GM21515 (cell line): ENCODE data around the gene RASA3.
A peak's percentile ranks its signal among the peaks of the same experiment; 100 is the strongest.
"Not testable (repeated sequence)": the region's sequence is repeated elsewhere in the genome, so short reads cannot be mapped to it uniquely, and the experiment has no call there.

Experiments used
- ATAC-seq: cut with Tn5 transposase; IDR thresholded peaks from one replicate; pipeline ENCODE4 v1.9.1; 2021; ENCODE audit not compliant: unreplicated experiment

The RASA3 gene

DNA sequence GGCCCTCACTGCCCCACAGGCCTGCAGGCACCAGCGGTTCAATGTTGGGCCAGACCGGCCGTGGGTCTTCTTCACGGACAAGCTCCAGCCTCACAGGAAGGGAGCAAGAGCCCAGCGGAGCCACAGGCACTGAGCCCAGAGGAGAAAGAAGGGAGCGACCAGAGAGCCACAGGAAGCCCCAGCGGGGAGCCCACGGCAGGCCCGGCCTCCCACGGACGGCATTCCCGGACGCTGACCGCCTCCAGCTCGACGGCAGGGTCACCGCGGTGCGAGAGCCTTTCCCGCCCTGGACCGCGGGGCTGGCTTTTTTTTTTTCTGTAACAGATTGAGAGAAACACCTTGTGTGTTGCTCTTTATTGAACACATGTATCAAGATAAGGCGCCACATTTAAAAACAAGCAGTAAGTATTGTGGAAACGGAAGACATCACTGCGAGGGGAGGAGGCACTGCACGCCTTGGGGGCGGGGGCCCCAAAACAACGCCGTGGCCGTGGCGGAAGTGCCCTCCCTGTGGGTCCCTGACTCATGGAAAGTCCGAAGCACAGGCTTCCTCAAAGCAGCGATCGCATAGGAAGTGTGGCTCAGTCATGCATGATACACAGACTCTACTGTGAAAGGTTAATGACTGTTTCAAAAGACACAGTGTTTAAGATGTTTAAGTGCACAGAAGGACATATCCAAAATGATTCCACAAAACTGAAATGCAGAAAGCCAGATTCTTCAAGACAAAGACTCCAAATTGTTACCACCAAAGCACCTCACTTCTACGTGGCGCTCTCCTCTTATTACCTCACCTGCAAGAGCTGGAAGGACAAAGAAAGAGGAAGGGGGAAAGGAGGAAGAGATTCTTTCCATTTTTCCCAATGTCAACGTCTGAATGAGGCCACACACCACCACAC, 3.5 kb downstream of the RASA3 start:
- peak; percentile 59 for ATAC-seq

DNA sequence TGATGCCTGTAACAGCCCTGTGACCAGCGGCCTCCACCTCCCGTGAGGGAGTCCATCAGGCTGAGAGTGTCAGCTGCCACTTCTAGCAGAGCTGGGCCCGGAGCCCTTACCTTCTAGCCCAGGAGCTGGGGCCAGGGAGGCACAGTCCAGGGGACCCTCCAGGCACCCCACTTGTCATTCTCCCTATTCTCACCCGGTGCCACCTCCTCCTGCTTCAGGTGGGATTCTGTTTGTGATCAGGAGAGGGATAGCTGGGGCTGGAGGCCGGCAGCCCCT, 4.1 kb downstream of the RASA3 start:
- ATAC-seq, result no peak

DNA sequence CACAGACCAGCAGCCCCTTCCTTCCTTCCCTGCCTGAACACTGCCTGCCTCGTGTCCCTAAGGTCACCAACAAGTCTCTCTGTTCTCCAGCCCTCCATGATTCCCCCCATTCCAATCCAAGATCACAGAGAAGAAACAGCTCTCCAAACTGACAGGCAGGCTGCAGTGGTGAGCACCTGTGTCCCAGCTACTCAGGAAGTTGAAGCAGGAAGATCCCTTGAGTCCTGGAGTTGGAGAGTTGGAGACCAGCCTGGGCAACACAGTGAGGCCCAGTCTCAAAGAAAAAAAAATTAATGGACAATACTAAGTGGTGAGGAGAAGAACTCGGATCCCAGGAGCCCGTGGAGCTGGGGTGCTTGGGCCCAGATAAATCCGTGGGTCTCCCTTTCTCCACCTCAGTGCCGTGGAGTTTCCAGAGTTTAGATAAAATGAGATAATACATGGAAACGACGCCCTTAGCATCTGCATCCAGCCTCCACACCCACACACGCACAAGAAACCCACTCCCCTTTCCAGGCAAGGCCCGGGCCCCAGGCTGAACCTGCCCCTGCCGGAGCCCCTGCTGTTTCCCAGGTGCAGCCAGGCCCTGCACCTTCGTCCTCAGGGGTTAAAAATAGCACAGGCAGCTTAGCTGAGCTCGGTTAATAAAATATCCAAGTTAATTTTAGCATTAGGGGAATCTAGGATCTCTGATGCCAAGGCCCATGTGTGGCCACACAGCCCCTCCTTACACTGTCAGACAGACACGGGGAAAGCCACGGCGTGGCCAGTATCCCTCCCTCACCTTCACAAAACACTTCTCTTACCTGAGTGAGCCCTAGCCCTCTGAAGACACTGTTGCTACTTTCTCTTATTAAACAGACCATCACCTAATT, 4.7 kb downstream of the RASA3 start:
- ATAC-seq, result no peak

DNA sequence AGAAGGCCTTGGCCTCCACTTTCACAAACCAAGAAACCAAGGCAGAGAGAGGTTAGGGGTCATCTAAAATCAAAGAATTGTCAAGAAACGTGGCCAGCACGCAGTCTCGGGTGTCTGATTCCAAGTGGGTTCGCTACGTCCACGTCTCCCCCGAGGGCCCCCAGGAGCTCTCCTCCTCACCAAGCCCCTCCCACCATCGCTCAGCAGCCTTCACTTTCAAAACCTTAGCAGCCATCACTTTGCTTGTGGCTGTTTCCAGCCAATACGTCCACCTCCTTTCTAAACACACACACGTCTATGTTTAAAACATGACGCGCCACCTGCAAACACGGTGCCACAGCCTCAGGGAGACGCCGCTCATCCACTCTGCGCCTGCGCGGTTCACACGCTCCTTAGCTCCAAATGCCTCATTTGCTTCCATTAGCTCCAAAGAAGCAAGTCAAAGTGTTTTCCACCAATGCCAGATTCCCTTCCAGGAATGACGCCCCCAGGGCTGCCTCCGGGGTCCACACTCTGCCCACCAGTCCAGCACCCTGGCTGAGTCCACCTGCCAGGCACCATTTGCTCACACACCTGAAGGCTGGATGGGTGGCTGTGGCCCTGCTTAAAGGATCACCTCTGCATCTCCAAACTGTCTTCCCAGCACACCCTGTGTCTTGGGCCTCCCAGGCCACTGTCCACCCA, 5.5 kb downstream of the RASA3 start:
- ATAC-seq, result no peak

DNA sequence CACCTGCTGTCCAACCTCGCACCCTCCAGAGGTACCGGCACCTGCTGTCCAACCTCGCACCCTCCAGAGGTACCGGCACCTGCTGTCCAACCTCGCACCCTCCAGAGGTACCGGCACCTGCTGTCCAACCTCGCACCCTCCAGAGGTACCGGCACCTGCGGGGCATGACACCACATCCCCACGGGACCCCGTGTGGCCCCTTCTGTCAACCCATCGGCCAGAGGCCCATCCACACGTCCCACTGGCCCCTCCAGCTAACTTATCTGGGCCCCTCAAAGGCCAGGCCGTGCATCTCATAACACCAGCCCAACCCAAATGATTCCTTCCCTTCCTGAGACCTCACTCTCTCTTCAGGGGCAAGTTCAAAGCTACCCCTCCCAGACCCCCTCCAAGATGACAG, 6.3 kb downstream of the RASA3 start:
- not testable (repeated sequence) for ATAC-seq

DNA sequence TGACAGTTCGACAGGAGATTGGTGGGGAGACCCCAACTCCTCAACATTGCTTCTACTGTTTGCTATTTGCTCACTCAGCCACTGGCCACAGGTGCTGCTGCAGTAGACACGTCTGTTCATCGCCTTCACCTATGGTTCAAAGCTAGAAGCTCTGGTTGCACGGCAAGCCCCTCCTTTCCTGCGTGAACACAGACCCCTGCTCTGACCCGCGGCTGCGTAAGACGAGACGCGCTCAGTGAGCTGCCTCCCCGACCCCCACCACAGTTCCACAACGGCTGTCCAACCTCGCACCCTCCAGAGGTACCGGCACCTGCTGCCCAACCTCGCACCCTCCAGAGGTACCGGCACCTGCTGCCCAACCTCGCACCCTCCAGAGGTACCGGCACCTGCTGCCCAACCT, 6.8 kb downstream of the RASA3 start:
- ATAC-seq, result no peak

DNA sequence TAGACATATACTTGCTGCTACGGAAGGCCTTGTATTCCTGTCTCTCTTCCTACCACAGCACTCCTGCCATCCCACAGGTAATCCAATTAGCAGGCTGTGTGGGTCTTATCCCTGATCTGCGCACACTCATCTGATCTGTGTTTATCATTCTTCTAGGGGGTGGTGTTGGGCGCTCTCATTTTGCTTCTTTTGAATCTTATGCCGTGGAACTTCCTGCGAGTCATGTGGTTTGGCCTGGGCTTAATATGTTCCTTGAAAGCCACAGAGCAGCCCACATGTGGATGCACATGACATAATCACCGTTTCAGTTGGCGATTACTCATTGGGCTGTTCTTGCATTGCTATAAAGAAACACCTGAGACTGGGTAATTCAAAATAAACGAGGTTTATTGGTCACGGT, 7.5 kb downstream of the RASA3 start:
- ATAC-seq, result no peak

DNA sequence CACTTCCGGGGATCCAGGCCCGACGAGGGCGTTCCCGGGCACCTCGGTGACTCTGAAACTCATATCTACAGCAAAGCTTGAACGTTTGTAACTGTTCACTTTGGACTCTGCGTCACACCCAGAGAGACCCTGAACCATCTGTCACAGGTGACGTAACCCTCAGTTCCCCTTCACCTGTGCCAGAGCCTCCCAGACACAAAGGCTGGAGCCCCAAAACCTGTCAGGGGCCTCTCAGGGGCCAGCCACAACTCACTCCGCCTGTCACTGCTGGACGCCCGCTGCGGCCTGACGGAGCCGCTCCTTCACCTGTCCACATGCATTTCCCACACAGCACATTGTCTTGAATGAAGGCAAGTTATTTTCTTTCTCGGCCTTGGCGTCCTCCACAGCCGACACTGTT, 8.0 kb downstream of the RASA3 start:
- no peak for ATAC-seq

DNA sequence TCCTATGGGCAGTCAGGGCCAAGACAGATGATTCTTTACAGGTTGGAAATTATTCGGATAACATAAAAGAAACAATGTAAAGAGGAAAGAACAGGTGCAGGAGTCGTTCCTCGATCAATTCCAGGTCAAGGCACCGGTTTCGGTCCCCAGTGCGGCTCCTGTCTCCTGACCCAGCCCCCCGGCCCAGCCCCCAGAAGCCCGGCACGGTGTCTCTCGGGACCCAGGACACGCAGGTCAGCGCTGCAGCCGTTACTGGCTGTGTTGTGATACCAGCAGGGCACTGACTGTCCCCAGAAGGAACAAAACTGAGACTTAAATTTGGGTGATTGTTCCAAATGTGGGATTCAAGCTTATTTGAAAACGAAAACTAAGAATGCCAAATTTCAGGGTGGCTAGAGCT, 8.5 kb downstream of the RASA3 start:
- no peak for ATAC-seq

DNA sequence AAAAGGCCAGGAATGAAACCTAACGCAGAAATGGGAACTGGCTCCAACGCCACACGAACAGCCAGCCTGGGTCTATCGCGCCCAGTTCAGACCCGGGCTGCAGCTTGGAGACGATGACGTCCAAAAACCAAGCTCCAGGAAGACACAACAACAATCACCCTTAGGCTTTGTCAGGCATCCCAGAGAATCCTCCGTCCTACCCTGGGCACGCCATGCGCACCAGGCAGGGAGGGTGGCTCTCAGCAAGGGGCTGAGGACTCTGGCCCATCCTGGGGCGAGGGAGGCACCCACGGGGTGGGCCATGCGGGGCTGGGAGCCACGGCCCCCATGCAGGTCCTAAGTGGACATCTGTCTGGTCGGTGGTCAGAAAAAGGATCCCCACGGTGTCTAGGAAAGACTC, 9.0 kb downstream of the RASA3 start:
- no peak for ATAC-seq

DNA sequence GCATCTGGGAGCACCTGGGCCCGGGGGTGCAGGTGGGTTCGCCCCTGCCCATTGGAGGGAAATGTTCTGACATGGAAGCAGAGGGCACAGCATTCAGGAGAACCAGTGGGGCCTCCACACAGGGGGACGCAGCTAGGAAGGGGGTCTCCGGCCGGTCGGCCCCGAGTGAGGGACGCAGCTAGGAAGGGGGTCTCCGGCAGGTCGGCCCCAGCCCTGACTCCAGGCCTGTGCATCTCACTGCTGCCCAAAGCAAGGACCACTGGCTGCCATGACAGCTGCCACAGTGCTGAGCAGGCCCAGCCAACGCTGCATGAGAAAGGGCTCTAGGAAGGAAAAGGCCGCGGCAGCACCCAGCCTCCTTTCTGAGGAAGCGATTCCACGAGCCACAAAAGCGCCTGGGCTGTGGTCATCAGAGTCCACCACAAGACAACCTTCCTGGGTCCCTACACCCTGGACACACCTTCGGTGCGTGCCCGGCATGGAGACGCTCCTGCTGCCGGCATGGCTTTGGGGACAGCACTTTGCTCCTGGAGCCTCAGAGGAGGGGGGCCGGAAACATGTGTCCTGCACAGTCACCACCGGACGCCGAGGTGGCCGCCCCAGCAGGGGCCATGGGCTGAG, 9.7 kb downstream of the RASA3 start:
- ATAC-seq, result no peak

DNA sequence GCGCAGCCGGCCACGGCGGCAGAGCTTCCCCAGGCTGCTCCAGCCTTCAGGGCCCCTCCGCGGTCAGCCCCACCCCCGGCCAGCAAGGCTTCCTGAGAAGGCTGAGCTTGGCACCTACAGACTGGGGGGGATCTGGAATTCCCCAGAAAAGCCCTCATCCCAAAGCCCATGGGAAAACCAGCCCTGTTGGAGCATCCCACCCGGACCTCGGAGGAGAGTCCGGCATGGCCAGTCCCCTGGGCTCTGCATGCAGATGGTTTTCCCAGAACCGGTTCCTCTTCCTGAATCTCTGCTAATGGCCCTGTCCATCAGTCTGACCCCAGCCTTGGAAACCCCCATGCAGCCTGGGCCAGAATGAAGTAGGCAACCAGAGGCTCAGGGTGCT, 10.3 kb downstream of the RASA3 start:
- no peak for ATAC-seq

DNA sequence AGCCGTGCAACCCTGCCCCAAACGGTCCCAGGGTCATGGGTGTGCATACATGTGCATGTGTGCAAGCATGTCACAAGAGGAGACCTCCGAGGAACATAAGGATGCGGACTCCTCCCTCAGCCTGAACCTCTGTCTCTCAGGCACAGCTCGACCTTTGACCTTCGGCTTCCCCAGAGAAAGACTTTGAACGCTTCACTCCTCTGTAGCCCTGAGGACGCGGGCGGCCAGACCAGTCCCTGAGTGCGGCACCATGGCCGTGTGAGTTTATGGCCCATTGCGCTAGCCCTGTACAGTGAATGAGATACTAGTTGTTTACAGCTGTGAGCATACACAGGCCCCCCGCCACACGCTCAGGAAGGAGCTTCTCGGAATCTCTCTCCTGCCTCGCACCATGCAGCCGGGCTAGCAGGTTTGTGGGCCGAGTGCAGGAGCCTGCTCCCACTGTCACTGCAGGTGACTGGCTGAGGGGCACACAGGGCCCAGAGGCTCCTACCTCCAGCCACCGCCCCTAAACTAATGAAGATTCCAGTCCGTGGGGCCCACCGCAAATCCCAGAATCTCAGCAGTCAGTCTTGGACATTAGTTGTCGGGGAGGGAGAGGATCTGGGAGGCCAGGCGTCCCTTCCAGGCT, 10.8 kb downstream of the RASA3 start:
- ATAC-seq, result no peak

DNA sequence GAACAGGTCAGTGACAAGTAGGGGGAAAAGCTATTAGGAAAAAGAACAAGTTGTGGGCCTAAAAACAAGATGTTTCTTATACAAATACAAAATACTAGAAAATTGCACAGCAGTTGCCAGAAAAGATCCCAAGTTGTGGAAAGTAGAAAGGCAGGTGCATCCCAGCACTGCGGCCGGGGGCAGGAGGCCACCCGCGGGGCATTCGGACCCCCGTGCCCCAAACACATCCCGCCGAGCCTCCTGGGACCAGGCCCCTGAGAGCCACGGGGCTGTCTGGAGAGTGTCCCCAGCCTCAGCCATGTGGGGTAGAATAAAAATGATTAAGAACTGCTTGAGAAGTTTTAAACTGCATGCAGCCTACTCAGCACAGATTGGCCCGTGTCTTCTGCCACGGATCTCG, 11.4 kb downstream of the RASA3 start:
- no peak for ATAC-seq

DNA sequence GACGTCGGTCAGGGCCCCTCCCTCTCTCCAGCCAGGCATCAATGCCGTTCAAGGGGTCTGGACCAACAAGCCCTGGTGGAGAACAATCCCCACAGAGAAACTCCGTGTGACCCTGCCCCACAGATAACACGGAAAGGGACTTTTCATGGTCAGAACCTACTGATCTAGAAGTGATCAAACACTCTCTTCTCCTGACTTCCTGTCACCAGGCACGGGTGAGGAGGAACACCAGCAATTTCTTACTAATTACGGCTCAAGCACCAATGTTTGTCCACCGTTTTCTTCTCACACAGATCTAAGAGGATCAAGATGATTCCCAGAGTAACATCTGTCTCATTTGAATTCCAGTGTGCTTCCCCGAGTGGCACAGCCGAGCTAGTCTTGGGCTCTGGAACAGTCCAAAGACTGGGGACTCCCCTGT, 11.8 kb downstream of the RASA3 start:
- ATAC-seq, result no peak

DNA sequence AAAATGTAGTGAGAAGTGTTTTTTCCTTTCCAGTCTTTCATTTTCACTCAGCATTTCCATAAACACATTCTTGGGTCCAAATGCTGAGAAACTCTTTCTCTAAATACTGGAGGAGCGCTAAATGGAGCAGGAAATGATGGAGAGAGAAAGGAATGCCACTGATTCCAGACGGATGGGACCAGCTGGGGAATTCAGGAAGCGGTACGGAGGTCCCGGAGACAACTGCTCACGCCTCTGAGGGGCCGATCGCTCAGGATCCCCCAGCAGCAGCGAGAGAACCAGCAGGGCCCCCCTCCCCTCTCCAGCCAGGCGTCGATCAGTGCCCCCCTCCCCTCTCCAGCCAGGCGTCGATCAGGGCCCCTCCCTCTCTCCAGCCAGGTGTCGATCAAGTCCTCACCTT, 13.2 kb downstream of the RASA3 start:
- ATAC-seq, result no peak

DNA sequence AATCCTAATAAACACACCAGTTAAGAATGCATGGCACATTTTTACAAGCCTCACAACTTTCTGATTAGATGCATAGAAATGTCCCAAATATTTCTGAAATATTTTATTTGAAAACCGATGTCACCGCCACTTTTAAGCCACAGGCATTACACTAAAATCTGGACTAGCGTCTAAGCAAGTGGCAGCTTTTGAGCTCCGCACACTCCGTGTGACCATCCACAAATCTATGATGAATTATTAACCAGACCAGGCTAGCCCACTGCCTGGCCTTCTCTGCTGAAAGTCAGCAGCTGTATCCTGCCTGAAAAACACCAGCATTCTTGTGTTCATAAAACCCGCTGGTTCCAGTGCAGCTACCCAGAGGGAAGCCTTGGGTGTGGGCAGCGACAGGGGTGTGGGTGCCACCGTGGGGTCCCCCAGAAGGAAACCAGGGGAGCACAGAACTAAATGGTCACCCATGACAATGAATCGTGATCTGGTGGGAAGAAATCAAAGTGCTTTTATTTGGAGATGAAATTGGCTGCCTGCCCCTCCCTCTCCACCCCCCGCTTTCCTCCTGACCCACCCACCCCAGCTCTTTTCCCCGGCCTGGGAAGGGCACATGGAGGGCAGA, 13.8 kb downstream of the RASA3 start:
- no peak for ATAC-seq

DNA sequence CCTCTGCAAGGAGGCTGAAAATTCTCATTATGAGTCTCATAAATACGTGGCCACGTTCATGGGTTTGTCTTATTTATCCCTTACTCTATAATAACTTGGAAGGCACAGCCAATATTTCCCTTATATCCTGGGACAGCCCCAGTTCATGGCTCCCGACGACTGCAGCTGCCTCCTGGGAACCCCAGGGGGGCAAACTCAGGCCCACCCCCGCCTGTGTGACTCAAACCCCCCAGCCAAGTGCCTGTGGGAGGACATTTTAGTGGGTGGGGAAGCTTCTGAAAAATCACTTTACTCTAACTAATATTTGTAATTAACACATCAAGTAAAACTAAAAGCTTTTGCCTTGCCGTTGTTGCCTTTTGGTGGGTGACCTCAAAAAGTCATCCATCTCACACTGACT, 14.3 kb downstream of the RASA3 start:
- no peak for ATAC-seq

DNA sequence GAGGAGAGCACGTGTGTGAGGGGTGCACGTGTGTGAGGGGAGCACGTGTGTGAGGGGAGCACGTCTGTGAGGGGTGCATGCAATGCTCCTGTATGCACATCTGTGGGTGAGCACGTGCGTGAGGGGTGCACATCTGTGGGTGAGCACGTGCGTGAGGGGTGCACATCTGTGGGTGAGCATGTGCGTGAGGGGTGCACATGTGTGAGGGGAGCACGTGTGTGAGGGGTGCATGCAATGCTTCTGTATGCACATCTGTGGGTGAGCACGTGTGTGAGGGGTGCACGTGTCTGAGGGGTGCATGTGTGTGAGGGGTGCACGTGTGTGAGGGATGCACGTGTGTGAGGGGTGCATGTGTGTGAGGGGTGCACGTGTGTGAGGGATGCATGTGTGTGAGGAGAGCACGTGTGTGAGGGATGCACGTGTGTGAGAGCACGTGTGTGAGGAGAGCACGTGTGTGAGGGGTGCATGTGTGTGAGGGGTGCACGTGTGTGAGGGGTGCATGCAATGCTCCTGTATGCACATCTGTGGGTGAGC, 15.0 kb downstream of the RASA3 start:
- ATAC-seq, result not testable (repeated sequence)

DNA sequence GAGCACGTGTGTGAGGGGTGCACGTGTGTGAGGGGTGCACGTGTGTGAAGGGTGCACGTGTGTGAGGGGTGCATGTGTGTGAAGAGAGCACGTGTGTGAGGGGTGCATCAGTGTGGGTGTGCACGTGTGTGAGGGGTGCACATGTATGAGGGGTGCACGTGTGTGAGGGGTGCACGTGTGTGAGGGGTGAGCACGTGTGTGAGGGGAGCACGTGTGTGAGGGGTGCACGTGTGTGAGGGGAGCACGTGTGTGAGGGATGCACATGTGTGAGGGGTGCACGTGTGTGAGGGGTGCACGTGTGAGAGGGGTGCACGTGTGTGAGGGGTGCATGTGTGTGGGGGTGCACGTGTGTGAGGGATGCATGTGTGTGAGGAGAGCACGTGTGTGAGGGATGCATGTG, 15.7 kb downstream of the RASA3 start:
- ATAC-seq, result no peak
